Measurements from ENCODE around the gene SPTBN1.

The SPTBN1 gene

DNA sequence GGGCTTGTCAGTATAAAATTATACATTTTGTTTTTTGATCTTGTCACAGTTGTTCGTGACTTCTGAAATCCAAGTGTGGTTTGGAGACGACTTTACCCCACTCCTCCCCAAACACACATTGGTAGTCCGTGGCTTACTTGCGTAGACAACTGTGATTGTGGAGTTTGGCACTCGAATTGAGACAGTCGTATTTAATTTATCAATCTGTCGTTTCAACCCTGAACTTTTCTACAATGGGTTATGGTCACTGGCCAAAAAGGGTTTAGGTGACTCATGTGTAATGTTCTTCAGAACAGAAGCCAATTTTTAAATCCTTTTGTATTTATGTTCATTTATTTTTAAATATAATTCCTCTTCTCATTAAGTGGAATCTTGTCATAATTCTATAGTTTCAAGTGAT is 129.9 kb downstream of the SPTBN1 start:
- Mint-ChIP-seq H3K4me3 (no peak overlapping the region), H3K36me3 (ENCODE audit: low read depth) (peaks cover 5% of the 10 kb centered on the region), H3K27me3 (ENCODE audit: low read depth, poor library complexity) (peaks cover 3% of the 10 kb centered on the region), H3K27ac (no peak overlapping the region), H3K9me3 (no peaks in the 10 kb centered on the region), H3K4me1 (peaks cover 29% of the 10 kb centered on the region)
- DNase-seq: no peak
- TF ChIP-seq, protein P1, sequence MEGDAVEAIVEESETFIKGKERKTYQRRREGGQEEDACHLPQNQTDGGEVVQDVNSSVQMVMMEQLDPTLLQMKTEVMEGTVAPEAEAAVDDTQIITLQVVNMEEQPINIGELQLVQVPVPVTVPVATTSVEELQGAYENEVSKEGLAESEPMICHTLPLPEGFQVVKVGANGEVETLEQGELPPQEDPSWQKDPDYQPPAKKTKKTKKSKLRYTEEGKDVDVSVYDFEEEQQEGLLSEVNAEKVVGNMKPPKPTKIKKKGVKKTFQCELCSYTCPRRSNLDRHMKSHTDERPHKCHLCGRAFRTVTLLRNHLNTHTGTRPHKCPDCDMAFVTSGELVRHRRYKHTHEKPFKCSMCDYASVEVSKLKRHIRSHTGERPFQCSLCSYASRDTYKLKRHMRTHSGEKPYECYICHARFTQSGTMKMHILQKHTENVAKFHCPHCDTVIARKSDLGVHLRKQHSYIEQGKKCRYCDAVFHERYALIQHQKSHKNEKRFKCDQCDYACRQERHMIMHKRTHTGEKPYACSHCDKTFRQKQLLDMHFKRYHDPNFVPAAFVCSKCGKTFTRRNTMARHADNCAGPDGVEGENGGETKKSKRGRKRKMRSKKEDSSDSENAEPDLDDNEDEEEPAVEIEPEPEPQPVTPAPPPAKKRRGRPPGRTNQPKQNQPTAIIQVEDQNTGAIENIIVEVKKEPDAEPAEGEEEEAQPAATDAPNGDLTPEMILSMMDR (IDR thresholded peaks at IDR 0.05): no peak

DNA sequence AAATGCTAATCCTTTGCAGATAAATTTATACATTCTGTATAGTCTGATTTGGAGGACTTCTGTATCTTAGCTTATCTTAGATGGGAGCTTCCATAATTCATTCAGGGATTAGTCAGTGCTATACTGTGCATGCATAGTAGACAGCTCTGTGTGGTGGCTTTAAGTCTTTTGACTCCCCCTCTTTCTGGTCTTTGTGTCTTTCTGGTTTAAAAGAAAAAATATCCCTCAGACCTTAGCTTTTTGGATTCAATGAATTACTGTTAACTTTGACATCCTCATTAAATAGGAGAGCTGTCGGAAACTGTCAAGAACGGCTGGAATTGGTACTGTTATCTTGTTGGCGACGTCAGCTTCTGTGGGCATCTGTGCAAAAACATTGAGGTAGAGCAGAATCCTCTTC is 130.4 kb downstream of the SPTBN1 start:
- TF ChIP-seq, protein P1 (IDR thresholded peaks at IDR 0.05): no peak
- H3K27me3 Mint-ChIP-seq (ENCODE audit: low read depth, poor library complexity): peaks cover 3% of the 10 kb centered on the region
- H3K27ac Mint-ChIP-seq: no peak overlapping the region
- H3K4me1 Mint-ChIP-seq: peaks cover 28% of the 10 kb centered on the region
- H3K36me3 Mint-ChIP-seq (ENCODE audit: low read depth): peaks cover 5% of the 10 kb centered on the region
- H3K9me3 Mint-ChIP-seq: no peaks in the 10 kb centered on the region
- H3K4me3 Mint-ChIP-seq: no peak overlapping the region
- no peak for DNase-seq

DNA sequence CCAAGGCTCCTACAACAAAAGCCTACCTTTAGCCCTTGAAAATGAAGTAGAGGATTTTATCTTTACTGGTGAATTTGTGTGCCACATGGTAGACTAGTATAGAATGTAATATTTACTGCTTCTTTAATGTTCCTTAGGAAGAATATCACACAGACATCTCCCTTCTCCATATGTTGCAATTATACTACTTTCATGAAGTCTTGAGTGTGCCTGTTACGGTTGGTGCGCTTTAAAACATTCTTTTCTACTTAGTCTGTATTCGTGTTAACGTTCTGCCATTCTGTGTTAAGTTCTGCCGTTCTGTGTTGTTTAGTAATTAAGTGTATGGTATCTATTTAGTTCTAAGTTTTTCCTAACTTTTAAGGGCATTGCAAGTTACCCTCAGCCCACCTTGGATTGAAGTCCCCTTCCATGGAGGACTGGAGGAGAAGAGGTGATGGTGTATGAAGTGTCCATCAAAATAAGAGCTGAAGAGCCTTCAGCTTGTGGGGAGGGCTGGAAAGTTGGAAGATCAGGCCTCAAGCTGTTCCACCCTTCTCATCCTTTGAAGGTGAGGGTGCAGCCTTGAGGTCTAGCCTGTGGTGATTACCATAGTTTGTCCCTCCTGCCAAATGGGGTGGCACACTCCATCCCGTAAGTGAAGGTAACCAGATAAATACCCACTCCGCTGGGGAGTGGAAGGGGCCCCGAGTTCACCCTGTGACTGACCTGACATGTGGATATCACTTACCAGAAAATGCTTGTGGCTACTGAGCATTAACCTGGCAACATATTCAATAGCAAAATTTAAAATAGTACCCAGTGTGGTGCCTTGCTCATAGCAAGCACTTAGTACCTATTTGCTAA is 131.3 kb downstream of the SPTBN1 start:
- peaks cover 3% of the 10 kb centered on the region for H3K27me3 Mint-ChIP-seq (ENCODE audit: low read depth, poor library complexity)
- H3K27ac Mint-ChIP-seq: no peak overlapping the region
- TF ChIP-seq, protein P1 (IDR thresholded peaks at IDR 0.05): no peak
- no peak for DNase-seq
- peaks cover 19% of the 10 kb centered on the region for H3K4me1 Mint-ChIP-seq
- no peaks in the 10 kb centered on the region for H3K9me3 Mint-ChIP-seq
- no peak overlapping the region for H3K4me3 Mint-ChIP-seq
- peaks cover 5% of the 10 kb centered on the region for H3K36me3 Mint-ChIP-seq (ENCODE audit: low read depth)

DNA sequence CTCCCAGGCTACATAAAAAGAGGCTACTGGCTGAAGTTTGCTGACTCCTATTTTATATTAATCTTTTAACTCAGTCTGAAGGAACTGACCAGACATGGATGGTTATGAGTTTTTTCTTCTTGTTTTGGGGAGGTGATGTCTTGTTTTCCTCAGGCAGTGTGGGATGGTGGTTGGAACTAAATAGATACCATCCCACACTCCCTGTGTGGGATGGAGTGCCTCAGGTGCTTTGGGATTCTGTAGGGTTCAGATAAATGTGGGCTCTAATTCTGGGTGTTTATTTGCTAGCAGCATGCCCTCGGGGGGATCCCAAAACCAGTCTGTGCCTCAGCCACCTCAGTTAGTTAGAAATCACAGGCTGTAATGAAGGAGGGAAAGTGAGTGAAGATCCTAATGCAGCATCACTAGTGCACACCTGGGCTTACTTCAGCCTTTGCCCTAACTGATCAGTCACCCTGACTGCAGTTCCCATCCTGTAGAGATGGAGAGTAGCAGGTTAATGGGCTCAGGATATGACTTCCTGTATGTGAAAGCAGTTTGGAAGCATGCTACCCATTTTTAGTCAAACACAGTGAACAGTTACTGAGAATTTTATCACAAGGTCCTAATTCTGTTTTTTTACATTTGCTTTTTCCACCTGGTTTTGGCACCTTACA is 132.2 kb downstream of the SPTBN1 start:
- H3K4me1 Mint-ChIP-seq: peaks cover 9% of the 10 kb centered on the region

DNA sequence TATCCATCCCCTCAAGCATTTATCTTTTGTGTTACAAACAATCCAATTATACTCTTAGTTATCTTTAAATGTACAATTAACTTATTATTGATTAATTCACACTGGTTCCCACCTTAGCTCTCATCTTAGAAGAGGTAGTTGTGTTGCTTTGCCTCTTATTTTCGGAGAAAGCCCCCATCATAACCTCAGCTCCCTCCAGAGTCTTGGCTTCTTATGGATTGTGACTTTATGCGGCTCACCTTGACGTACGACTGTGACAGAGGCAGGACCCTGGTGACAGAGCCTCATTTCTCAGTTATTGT is 132.9 kb downstream of the SPTBN1 start:
- peaks cover 6% of the 10 kb centered on the region for H3K4me1 Mint-ChIP-seq
- H3K27me3 Mint-ChIP-seq (ENCODE audit: low read depth, poor library complexity): no peaks in the 10 kb centered on the region
- DNase-seq: no peak
- peaks cover 8% of the 10 kb centered on the region for H3K36me3 Mint-ChIP-seq (ENCODE audit: low read depth)
- H3K27ac Mint-ChIP-seq: no peak overlapping the region
- TF ChIP-seq, protein P1 (IDR thresholded peaks at IDR 0.05): no peak
- H3K9me3 Mint-ChIP-seq: no peaks in the 10 kb centered on the region
- no peak overlapping the region for H3K4me3 Mint-ChIP-seq

More for the DNA sequence above, 132.2 kb downstream of the SPTBN1 start:
- TF ChIP-seq, protein P1 (IDR thresholded peaks at IDR 0.05): no peak
- no peaks in the 10 kb centered on the region for H3K9me3 Mint-ChIP-seq
- H3K4me3 Mint-ChIP-seq: no peak overlapping the region
- H3K36me3 Mint-ChIP-seq (ENCODE audit: low read depth): peaks cover 6% of the 10 kb centered on the region
- peaks cover under 1% of the 10 kb centered on the region for H3K27me3 Mint-ChIP-seq (ENCODE audit: low read depth, poor library complexity)
- DNase-seq: no peak
- no peak overlapping the region for H3K27ac Mint-ChIP-seq

Measured in nephron progenitor cell (in vitro differentiated cells).